ENCODE results near the gene FBXW12. TPM values are rescaled to one million over a fixed set of nuclear protein-coding genes. Genes with fewer than 3 reads are reported as not detected.
A peak's percentile ranks its signal among the peaks of the same experiment; 100 is the strongest.

FBXW12 gene
- total RNA-seq, 4 donors from 2014 or later: not detected

DNA sequence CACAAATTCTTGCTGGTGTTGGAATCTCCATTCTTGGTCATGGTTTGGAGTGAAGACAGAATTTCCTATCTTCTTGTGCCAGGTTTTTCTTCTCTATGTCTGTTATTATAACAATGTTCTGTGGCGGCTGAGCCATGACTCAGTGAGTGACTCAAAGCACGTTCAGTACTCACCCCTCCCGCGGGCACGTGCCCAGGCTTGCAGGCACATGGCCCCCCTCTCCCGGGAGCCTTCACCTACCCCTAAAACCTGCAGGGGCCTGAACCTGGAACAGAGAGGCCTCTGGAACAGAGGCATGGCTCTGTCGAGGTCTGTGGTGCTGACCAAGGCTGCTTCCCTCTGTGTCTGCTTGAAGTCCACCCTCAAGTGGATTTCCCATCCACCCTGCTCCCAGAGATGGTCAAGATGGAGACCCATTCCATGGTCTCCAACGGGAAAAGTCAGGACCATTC lies 30.3 kb downstream of the FBXW12 start:
- H3K4me3 ChIP-seq: no peak overlapping the region
- peaks cover 3 to 16% (median 7%) of the 10 kb centered on the region in 4 donors for H3K4me1 ChIP-seq
- peaks cover 0 to 6% (median 0%) of the 10 kb centered on the region in 4 donors for H3K36me3 ChIP-seq
- in situ Hi-C loops (cut with MboI; ENCODE audit: low pct_ligation_motif_present in 1 of 4, low pct_unique_long_range_greater_than_20kb in 1 of 4, low sequenced_read_pairs in 3 of 4): loop anchor here in 2 of 4 donors (5.0 to 10.0 kb wide), 2 partner anchors 35 to 128 kb away; no protein-coding TSS in a partner anchor
- no peaks in the 10 kb centered on the region for H3K9me3 ChIP-seq
- peak; percentile 73 for DNase-seq
- WGBS, 2 donors (ENCODE audit: low coverage in 1 of 2): 30 to 40% methylated on average over 2 to 8 of the region's 8 CpGs
- H3K27me3 ChIP-seq: no peaks in the 10 kb centered on the region
- intact Hi-C loops (cut with DNase I; ENCODE audit: low total_unique reads): loop anchor here (2.0 kb wide), 1 partner anchor 28 kb away; the partner anchor contains the start of gene PLXNB1
- TF ChIP-seq POLR2AphosphoS5 (IDR thresholded peaks at IDR 0.05): peak; percentile 54 to 66 (median 56)
- TF ChIP-seq, protein P1, sequence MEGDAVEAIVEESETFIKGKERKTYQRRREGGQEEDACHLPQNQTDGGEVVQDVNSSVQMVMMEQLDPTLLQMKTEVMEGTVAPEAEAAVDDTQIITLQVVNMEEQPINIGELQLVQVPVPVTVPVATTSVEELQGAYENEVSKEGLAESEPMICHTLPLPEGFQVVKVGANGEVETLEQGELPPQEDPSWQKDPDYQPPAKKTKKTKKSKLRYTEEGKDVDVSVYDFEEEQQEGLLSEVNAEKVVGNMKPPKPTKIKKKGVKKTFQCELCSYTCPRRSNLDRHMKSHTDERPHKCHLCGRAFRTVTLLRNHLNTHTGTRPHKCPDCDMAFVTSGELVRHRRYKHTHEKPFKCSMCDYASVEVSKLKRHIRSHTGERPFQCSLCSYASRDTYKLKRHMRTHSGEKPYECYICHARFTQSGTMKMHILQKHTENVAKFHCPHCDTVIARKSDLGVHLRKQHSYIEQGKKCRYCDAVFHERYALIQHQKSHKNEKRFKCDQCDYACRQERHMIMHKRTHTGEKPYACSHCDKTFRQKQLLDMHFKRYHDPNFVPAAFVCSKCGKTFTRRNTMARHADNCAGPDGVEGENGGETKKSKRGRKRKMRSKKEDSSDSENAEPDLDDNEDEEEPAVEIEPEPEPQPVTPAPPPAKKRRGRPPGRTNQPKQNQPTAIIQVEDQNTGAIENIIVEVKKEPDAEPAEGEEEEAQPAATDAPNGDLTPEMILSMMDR (IDR thresholded peaks at IDR 0.05): no peak
- TF ChIP-seq POLR2A (IDR thresholded peaks at IDR 0.05): no peak
- TF ChIP-seq EP300 (IDR thresholded peaks at IDR 0.05; ENCODE audit: low read depth): peak; percentile 44
- peak overlapping the region; percentile 74 to 88 (median 82) for H3K27ac ChIP-seq

DNA sequence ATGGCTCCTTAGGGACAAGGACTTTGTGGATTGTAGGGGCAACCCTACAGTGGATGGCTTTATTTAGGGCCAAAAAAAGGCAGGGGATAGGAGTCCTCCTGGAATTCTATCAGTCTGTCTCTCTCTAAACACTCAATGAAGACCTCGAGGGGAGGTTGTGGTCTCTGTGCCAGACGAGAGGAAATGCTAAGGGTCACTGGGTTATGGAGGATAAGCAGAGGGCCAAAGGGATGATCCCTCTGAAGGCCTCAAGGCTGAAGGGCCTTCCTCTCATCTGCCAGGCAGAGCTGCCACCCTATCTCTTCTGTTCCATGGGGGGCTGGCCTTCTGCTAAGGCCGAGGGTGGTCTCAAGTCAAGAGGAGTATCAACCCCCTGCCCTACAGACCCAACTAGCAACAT lies 30.9 kb downstream of the FBXW12 start:
- DNase-seq: no peak
- 58% methylated on average over 3 of the region's 3 CpGs; no CpG with 5 or more reads in 1 of the 2 donors for WGBS, 2 donors (ENCODE audit: low coverage in 1 of 2)
- Histone ChIP-seq H3K36me3 (peaks cover 0 to 6% (median 0%) of the 10 kb centered on the region in 4 donors), H3K9me3 (no peaks in the 10 kb centered on the region), H3K27ac (peak overlapping the region; percentile 74 to 88 (median 82)), H3K4me3 (no peak overlapping the region), H3K4me1 (peaks cover 3 to 16% (median 7%) of the 10 kb centered on the region in 4 donors), H3K27me3 (no peaks in the 10 kb centered on the region)
- intact Hi-C loops (cut with DNase I; ENCODE audit: low total_unique reads) (loop anchor here (2.0 kb wide), 1 partner anchor 28 kb away; the partner anchor contains the start of gene PLXNB1), in situ Hi-C loops (cut with MboI; ENCODE audit: low pct_ligation_motif_present in 1 of 4, low pct_unique_long_range_greater_than_20kb in 1 of 4, low sequenced_read_pairs in 3 of 4) (loop anchor here in 2 of 4 donors (5.0 to 10.0 kb wide), 2 partner anchors 34 to 128 kb away; no protein-coding TSS in a partner anchor)
- TF ChIP-seq POLR2A (IDR thresholded peaks at IDR 0.05) (no peak), EP300 (IDR thresholded peaks at IDR 0.05; ENCODE audit: low read depth) (no peak), POLR2AphosphoS5 (IDR thresholded peaks at IDR 0.05) (no peak)
- TF ChIP-seq, protein P1 (IDR thresholded peaks at IDR 0.05): no peak

DNA sequence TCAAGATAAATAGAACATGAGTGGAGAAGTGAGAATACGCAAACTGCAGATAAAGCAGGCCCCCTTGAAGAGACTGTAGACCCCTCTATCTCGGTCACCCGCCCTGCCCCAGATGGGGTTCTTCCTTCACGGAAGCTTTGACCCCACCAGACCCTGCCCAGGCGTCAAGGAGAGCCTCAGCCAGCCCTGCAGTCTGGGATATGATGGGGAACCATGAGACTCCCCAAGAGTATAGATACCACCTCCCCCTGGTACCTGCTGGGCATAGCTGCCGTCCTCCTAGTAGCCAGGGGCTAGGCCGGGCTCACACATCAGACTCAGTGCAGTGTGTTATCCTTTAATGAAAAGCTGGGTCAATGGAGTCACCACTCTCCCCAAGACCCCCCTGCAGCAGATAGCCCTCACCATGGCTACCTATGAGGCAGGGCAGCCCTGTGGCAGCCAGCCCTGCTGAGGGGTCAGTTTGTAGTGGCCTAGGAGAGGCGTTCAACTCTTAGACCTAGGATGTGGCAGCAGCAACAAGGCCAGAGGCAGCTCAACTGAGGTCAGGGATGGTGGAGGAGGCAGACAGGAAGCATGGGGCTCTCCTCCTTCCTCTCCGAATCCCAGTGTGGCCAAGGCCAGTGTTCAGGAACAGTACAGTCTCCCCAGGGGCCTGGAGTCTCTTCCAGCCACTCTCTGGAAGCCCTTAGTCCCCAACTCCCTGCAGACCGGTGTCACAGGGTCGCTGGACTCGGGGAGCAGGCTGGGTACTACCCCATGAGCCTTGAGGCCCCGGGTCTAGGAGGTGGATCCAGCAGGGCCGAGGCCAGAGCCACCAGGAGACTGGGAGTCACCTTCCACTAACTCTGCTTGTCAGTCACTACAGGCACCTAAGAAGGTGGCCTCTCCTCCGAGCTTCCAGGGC lies 31.8 kb downstream of the FBXW12 start:
- in situ Hi-C loops (cut with MboI; ENCODE audit: low pct_ligation_motif_present in 1 of 4, low pct_unique_long_range_greater_than_20kb in 1 of 4, low sequenced_read_pairs in 3 of 4): loop anchor here in 2 of 4 donors (5.0 to 10.0 kb wide), 2 partner anchors 34 to 129 kb away; no protein-coding TSS in a partner anchor
- H3K36me3 ChIP-seq: peaks cover 0 to 6% (median 3%) of the 10 kb centered on the region in 4 donors
- peak overlapping the region; percentile 74 to 88 (median 82) for H3K27ac ChIP-seq

More for the DNA sequence above, 31.8 kb downstream of the FBXW12 start:
- TF ChIP-seq EP300 (IDR thresholded peaks at IDR 0.05; ENCODE audit: low read depth): no peak
- no peak for TF ChIP-seq POLR2AphosphoS5 (IDR thresholded peaks at IDR 0.05)
- TF ChIP-seq, protein P1 (IDR thresholded peaks at IDR 0.05): no peak
- TF ChIP-seq POLR2A (IDR thresholded peaks at IDR 0.05): no peak
- Histone ChIP-seq H3K27me3 (no peaks in the 10 kb centered on the region), H3K4me3 (no peak overlapping the region), H3K4me1 (peaks cover 3 to 16% (median 7%) of the 10 kb centered on the region in 4 donors), H3K9me3 (no peaks in the 10 kb centered on the region)
- intact Hi-C loops (cut with DNase I; ENCODE audit: low total_unique reads): loop anchor here (2.0 kb wide), 1 partner anchor 27 kb away; the partner anchor contains the start of gene PLXNB1
- no peak for DNase-seq
- 86% methylated on average over 15 of the region's 15 CpGs; no CpG with 5 or more reads in 1 of the 2 donors for WGBS, 2 donors (ENCODE audit: low coverage in 1 of 2)

Measured in transverse colon (tissue), 4 donors.